ENCODE data around the gene CAMSAP1. TPM values are rescaled to one million over a fixed set of nuclear protein-coding genes. Genes with fewer than 3 reads are reported as not detected.
"Not testable (repeated sequence)": the region's sequence is repeated elsewhere in the genome, so short reads cannot be mapped to it uniquely, and the experiment has no call there.

The CAMSAP1 gene
- polyA plus RNA-seq (ENCODE audit: insufficient read length in 12 of 12), result 10 to 100 TPM in 11 of 12 donors, not detected in 1; 18.1 to 32.5 (median 25.4) TPM
- long read RNA-seq, donor 1, result 0 reads
- long read RNA-seq, donor 2, result 0 reads
- long read RNA-seq, donor 3, result 0 reads
- long read RNA-seq, donor 4, result 0 reads
- long read RNA-seq, donor 5, result 0 reads
- long read RNA-seq, donor 6, full-length matches to known transcripts, result 1 of 1 reads
- long read RNA-seq, donor 6, partial matches to known transcripts, result 0 of 1 reads
- long read RNA-seq, donor 6, other reads (novel, unspliced or antisense), result 0 of 1 reads
- long read RNA-seq, donor 7, result 0 reads
- long read RNA-seq, donor 8, full-length matches to known transcripts, result 2 of 2 reads
- long read RNA-seq, donor 8, partial matches to known transcripts, result 0 of 2 reads
- long read RNA-seq, donor 8, other reads (novel, unspliced or antisense), result 0 of 2 reads
- long read RNA-seq, donor 9, result 0 reads
- long read RNA-seq, donor 10, full-length matches to known transcripts, result 3 of 3 reads
- long read RNA-seq, donor 10, partial matches to known transcripts, result 0 of 3 reads
- long read RNA-seq, donor 10, other reads (novel, unspliced or antisense), result 0 of 3 reads
- long read RNA-seq, donor 11, full-length matches to known transcripts, result 4 of 4 reads
- long read RNA-seq, donor 11, partial matches to known transcripts, result 0 of 4 reads
- long read RNA-seq, donor 11, other reads (novel, unspliced or antisense), result 0 of 4 reads

DNA sequence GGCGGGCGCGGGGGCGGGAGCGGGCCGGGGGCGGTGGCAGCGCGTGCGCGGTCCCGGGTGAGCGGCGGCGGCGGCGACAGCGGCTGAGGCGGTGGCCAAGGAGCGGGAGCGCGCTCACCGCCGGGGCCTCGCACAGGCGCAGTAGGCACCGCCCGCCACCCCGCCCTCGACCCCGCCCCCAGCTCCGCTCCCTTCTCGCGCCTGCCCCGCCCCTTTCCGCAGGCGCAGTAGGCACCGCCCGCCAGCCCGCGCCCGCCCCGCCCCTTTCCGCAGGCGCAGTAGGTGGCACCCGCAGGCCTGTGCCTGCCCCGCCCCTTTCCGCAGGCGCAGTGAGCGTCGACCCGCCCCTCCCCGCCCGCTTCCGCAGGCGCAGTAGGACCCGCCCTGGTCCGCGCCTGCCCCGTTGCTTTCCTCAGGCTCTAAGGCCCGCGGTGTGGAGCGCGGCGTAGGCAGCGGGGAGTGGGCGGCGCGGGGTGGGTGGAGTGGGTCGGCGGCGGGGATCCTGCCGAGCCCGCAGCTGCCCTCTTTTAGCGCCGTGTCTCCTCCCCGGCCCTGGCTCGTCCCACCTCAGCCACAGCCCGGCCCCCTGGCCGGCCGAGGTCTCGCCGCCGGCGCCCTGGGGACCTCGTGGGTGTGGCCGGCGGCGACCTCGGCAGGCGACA, at the start of gene CAMSAP1:
Gene CAMSAP1, minus strand, starts transcription at position 116 of the 662 bp plus-strand sequence. CDS start 387 bp downstream, outside the sequence.
- peak; percentile 94 for DNase-seq

DNA sequence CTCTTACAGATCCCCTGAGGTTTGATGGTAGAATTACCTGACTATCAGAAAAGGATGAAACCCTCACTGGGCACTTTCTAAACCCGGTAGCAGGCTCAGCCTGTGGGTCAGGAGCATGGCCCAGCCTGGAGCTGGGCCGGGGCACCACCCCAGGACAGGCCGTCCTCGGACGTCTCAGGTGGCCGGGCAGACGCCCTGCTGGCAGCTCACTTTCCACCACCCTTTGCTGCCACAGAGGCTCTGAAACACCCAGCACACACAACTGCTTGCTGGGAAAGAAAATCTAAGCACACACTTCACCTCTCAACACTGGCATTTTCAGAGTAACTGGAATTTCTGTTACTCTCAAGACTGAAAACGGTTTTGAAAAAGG, 49.4 kb upstream of the CAMSAP1 start:
- DNase-seq, result no peak

DNA sequence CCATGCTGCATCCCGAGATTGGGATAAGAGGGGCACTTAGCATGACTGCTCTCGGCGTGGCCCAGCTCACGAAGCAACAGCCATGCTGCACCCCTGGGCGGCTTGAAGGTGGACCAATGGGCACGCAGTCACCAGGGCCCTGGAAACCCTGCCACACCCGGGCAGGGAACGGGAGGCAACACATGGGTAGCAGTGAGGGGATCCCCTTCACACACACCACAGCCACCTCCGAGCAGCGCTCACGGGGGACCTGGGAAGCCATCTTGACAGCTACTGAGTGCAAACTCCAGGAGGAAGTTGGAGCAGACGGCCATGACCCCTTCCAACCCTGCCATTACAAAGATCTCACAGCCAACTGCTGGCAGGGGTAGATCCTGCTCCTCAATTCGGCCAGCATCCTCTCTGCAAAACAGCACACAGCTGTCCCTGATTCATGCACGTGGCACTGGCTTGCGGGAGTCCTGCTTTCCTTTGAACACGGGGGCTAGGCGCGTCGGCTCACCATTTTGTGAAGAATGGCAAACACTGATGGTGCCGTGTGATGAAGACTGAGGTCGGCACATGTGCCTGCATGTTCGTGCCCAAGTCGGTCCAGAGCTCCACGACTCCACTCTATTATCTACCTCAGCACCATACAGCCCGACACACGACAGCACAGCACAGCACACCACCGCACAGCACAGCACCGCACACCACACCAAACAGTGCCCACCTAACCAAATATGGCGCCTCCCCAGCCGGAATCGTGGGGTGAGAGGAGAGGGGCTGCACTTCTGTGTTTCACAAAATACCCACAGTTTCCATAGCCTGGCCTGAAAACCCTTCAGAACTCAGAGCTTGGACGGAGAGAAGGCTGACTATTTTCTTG, 48.8 kb upstream of the CAMSAP1 start:
- no peak for DNase-seq

GRCh38 chr9:135952664-135953206, 45.4 kb upstream of the CAMSAP1 start:
- no peak for DNase-seq

GRCh38 chr9:135951889-135952663, 44.7 kb upstream of the CAMSAP1 start:
- DNase-seq, result no peak

DNA sequence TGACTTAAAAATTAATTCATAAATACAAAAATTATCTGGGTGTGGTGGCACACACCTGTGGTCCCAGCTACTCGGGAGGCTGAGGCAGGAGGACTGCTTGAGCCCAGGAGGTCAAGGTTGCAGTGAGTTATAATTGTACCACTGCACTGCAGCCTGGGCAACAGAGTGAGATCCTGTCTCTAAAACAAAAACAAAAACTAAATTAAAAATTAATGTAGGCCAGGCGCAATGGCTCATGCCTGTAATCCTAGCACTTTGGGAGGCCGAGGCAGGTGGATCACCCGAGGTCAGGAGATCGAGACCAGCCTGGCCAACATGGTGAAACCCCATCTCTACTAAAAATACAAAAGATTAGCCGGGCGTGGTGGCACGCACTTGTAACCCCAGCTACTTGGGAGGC, 44.0 kb upstream of the CAMSAP1 start:
- DNase-seq, result not testable (repeated sequence)

DNA sequence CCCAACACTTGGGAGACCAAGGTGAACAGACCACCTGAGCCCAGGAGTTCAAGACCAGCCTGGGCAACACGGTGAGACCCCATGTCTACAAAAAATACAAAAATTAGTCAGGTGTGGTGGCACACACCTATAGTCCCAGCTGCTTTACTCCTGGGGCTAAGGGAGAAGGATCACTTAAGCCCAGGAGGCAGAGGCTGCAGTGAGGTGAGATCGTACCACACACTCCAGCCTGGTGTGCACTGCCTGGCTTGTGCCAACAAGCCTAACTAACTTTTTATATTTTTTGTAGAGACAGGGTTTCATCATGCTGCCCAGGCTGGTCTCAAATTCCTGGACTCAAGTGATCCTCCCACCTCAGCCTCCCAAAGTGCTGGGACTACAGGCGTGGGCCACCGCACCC, 43.5 kb upstream of the CAMSAP1 start:
- not testable (repeated sequence) for DNase-seq

DNA sequence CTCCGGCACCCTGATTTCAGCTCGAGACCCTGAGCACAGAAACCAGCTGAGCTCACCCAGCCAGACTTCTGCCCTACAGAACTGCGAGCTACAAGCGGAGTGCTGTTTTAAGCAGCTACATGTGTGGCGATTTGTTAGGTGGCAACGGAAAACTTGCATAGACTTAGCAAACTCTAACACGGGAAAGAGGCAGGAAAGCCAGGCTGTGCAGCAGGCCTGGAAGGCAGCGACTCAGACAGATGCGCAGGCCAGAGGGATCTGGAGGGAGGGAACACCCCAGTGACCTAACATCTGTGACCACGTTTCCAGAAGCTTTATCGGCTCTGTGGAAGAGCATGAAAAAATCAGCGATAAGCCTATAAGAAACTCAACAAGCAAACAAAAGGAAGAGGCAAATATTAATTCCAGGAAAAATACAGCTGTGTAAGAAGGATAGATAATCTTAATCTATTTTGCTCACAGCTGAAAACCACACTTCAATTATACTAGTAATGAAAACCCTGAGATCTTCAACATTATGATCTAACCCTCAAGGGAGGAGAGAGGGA, 42.9 kb upstream of the CAMSAP1 start:
- no peak for DNase-seq

GRCh38 chr9:135949501-135950134, 42.3 kb upstream of the CAMSAP1 start:
- DNase-seq, result no peak

- DNase-seq, result no peak
Observed at GRCh38 chr9:135948968-135949367, 41.6 kb upstream of the CAMSAP1 start.

DNA sequence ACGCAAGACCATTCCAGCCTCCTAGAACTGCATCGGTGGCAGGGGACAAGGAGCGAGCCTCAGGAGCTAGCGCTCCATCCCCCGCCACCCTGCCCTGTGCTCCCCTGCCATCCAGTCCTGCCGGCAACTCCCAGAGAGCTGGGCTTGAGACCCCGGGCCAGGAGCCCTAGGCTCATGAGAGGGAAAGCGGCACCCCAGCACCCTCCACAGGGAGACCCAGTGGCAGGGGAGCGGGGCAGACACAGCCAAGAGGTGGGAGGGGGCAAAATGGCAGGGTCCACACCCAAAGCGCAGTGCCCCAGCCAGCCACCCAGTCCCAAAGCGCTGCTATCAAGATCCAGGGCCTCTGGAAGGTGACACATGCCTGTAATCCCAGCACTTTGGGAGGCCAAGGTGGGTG, 41.1 kb upstream of the CAMSAP1 start:
- DNase-seq, result no peak

DNA sequence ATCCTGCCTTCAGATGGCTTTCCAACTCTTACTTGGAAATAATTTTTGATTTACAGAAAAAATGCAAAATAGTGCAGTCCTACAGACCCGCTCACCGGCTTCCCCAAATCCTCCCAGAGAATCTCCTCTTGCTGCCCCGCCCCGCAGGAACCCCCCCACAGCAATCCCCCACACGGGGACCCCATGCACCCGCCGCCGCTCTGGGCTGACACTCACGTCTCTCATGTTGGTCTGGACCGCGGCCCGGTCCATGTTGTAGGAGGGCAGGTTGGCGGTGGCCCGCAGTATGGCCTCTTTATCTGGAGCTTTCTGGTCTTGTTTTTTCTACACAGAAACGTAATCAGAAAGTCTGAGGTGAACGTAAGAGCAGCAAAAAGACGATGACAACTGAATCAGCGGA, 40.2 kb upstream of the CAMSAP1 start:
- no peak for DNase-seq

- DNase-seq, result not testable (repeated sequence)
Observed at GRCh38 chr9:135947105-135947504, 39.8 kb upstream of the CAMSAP1 start.

DNA sequence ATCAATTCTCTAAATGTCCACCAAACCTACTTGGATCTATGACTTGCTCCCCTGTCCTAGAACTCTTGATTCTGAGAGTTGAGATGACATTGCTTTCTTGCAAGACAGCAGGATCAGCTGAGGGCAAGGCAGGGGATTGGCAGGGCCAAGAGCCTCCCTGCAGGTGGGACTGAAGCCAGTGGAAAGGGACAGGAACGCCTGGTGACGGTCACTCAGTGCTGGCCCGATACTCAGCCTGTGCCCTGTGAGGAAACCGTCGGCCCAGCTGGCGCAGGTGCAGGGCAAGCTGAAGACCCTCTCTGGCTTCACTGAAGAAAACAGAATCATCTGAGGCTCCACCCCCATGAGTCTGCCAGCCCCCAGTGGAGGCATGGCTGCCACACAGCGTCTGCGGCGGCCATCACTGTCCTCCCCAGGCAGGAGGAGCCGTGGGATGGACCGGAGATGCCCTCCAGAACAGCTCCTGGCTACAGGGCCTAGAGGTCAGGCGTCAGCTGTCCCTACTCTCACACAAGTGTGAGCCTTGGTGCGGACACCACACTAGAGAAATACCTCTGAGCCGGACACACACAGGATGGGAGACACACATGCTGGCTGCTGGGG, 39.1 kb upstream of the CAMSAP1 start:
- DNase-seq, result no peak

DNA sequence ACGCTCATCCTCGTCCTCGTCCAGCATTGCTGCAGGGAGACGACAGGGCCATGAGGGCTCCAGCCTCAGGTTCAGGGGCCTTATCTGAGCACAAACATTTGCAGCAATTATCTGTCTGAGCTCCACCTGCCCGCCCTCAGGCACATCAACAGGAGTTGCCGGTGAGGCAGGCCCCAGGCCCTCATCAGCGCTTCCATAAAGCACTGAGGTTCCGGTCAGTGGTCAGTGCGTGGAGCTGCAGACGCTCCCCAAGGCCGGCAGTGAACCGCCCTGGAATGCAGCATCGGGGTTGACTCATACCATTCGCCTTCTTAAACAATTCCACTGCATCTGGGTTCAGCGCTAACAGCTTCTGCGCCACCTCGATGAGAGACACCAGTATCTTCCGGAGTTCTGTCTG, 38.6 kb upstream of the CAMSAP1 start:
- no peak for DNase-seq

DNA sequence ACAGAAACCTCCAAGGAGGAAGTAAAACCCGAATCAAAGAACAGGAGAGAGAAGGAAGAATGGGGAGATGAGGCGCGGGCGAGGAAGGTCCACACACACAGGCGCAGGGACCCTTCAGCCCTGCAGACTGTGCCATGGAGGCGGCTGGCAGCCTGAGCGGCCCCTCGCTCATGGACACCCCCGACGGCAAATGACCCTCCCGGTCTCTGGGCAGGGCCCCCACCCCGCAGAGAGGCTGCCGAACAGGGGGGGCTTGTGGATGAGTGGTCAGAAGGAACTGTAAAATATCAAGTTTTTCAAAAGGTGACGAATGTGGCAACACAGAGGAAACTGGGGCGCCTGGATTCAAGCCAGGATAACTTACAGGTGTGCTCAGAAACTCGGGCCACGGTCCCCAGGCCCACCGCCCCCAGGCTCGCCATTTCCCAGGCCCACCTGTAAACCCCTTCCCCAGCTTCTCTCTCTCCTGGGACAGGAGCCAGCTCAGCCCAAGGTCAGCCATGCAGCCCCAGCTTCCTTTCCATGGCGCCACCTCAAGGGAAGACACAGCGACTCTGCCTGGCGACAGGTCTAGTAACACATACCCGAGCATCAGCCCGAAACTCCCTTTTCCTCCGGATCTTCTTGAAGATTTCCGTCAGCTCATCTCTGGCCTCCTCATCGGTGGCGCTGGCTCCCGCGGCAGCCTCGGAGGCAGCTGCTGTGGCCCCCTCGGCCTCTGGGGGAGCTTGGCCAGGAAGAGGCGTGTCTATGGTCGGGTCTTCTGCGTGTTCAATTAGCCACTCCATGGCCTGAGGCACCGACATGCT, 37.3 kb upstream of the CAMSAP1 start:
- DNase-seq, result no peak

DNA sequence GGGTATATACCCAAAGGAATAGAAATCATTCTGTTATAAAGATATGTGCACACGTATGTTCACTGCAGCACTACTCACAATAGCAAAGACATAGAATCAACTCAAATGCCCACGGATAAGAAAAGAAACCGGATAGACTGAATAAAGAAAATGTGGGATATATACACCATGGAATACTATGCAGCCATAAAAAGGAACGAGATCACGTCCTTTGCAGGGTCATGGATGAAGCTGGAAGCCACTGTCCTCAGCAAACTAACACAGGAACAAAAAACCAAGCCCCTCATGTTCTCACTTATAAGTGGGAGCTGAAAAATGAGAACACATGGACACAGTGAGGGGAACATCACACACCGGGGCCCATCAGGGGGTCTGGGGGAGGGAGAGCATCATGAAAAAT, 36.3 kb upstream of the CAMSAP1 start:
- not testable (repeated sequence) for DNase-seq

- DNase-seq, result no peak
Observed at GRCh38 chr9:135941288-135941995, 34.1 kb upstream of the CAMSAP1 start.

Data from muscle of arm (tissue), 14 donors.